ENCODE data around the gene ARID4B.

ARID4B gene

DNA sequence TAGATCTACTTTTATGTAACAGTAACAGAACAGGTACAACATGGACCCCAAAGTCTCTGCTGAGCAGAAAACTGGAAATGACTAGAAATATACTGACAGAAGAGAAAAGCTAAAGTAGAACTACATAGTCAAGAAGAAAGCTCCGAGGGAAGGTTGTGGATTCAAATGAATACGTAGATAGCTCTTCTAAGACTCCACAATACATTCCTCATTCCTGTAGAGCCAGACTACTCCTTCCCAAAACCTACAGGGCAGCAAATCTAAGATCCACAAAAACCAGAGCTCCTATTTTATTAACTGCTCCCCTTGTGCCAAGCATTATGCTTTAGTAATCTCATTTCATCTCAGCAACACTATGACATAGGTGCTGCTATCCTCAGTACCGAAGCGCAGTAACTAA lies 35.2 kb downstream of the ARID4B start:
- Histone ChIP-seq H3K9me3 (ENCODE audit: insufficient read depth, low read length) (no peaks in the 10 kb centered on the region), H3K4me3 (ENCODE audit: insufficient read depth, low read length, poor library complexity, severe bottlenecking) (no peak overlapping the region), H3F3A (ENCODE audit: insufficient read depth) (peaks cover 12% of the 10 kb centered on the region), H3K4me2 (ENCODE audit: low read depth, low read length, poor library complexity, severe bottlenecking) (peak overlapping the region; percentile 14), H3K27me3 (ENCODE audit: low read length) (no peaks in the 10 kb centered on the region), H3K27ac (ENCODE audit: low read depth, low read length) (no peak overlapping the region), H4K20me1 (ENCODE audit: low read depth, low read length) (peaks cover 24% of the 10 kb centered on the region), H3K9ac (ENCODE audit: low read length) (no peak overlapping the region), H2AFZ (ENCODE audit: low read depth, low read length, severe bottlenecking) (no peak overlapping the region), H3K36me3 (ENCODE audit: low read length) (peaks cover 6% of the 10 kb centered on the region; the same call in 1 of the 2 replicates), H3K9me2 (replicated peaks; ENCODE audit: insufficient read depth, low read length) (no peaks in the 10 kb centered on the region), H3K79me2 (ENCODE audit: insufficient read depth, low read length) (peaks cover 96% of the 10 kb centered on the region)
- TF ChIP-seq, protein P1, sequence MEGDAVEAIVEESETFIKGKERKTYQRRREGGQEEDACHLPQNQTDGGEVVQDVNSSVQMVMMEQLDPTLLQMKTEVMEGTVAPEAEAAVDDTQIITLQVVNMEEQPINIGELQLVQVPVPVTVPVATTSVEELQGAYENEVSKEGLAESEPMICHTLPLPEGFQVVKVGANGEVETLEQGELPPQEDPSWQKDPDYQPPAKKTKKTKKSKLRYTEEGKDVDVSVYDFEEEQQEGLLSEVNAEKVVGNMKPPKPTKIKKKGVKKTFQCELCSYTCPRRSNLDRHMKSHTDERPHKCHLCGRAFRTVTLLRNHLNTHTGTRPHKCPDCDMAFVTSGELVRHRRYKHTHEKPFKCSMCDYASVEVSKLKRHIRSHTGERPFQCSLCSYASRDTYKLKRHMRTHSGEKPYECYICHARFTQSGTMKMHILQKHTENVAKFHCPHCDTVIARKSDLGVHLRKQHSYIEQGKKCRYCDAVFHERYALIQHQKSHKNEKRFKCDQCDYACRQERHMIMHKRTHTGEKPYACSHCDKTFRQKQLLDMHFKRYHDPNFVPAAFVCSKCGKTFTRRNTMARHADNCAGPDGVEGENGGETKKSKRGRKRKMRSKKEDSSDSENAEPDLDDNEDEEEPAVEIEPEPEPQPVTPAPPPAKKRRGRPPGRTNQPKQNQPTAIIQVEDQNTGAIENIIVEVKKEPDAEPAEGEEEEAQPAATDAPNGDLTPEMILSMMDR (IDR thresholded peaks at IDR 0.05; ENCODE audit: insufficient read depth, low read length, poor library complexity, severe bottlenecking), result no peak
- TF ChIP-seq EZH2phosphoT487 (conservative IDR thresholded peaks at IDR 0.05; ENCODE audit: low read length), result no peak

DNA sequence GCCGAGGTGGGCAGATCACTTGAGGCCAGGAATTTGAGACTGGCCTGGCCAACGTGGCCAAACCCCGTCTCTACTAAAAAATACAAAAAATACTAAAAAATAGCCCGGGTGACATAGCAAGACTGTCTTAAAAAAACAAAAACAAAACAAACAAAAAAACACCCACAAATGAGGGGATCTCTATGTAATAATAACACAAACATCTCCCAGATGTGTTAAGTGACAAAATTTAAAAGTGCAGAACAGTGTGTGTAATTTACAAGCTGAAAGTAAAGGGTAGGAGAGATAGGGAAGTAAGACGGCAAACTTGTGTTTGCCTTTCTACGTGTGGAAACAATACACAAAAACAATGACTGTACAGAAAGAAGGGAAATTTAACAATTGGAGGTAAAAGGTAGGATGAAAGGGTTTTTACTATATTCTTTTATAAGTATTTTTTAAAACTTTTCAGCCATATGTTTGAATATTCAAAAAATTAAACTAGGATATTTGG lies 36.3 kb downstream of the ARID4B start:
- no peak overlapping the region for H3K9ac ChIP-seq (ENCODE audit: low read length)
- H3F3A ChIP-seq (ENCODE audit: insufficient read depth), result peaks cover 12% of the 10 kb centered on the region
- H2AFZ ChIP-seq (ENCODE audit: low read depth, low read length, severe bottlenecking), result no peak overlapping the region
- H3K9me3 ChIP-seq (ENCODE audit: insufficient read depth, low read length), result no peaks in the 10 kb centered on the region
- peaks cover 19% of the 10 kb centered on the region for H4K20me1 ChIP-seq (ENCODE audit: low read depth, low read length)
- H3K4me2 ChIP-seq (ENCODE audit: low read depth, low read length, poor library complexity, severe bottlenecking), result peak overlapping the region; percentile 9
- H3K4me3 ChIP-seq (ENCODE audit: insufficient read depth, low read length, poor library complexity, severe bottlenecking), result no peak overlapping the region
- no peaks in the 10 kb centered on the region for H3K9me2 ChIP-seq (replicated peaks; ENCODE audit: insufficient read depth, low read length)
- H3K27ac ChIP-seq (ENCODE audit: low read depth, low read length), result peak overlapping the region; percentile 23; the same call in 1 of the 2 replicates
- no peaks in the 10 kb centered on the region for H3K36me3 ChIP-seq (ENCODE audit: low read length)
- no peak for TF ChIP-seq EZH2phosphoT487 (conservative IDR thresholded peaks at IDR 0.05; ENCODE audit: low read length)
- TF ChIP-seq, protein P1 (IDR thresholded peaks at IDR 0.05; ENCODE audit: insufficient read depth, low read length, poor library complexity, severe bottlenecking), result no peak
- H3K79me2 ChIP-seq (ENCODE audit: insufficient read depth, low read length), result peaks cover 96% of the 10 kb centered on the region
- H3K27me3 ChIP-seq (ENCODE audit: low read length), result no peaks in the 10 kb centered on the region

DNA sequence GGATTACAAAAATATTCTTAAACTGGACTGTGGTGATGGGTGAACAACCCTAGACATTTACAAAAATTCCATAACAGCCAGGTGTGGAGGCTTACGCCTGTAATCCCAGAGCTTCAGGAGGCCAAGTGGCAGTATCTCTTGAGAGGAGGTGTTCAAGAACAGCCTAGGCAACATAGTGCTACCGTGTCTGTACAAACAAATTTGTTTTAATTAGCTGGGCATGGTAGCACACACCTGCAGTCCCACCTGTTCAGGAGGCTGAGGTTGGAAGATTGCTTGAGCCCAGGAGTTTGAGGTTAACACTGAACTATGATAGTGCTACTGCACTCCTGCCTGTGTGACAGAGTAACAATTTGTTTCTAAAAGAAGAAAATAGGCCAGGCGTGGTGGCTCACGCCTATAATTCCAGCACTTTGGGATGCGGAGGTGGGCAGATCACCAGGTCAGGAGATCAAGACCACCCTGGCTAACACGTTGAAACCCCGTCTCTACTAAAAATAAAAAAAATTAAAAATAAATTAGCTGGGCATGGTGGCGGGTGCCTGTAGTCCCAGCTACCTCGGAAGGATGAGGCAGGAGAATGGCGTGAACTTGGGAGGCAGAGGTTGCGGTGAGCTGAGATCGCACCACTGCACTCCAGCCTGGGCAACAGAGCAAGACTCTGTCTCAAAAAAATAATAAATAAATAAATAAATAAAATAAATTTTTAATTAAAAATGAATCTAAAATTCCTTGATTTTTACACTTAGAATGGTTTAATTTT lies 37.1 kb downstream of the ARID4B start:
- Histone ChIP-seq H3K4me2 (ENCODE audit: low read depth, low read length, poor library complexity, severe bottlenecking) (no peak overlapping the region), H3F3A (ENCODE audit: insufficient read depth) (peaks cover 12% of the 10 kb centered on the region), H3K27ac (ENCODE audit: low read depth, low read length) (no peak overlapping the region), H3K36me3 (ENCODE audit: low read length) (no peaks in the 10 kb centered on the region), H2AFZ (ENCODE audit: low read depth, low read length, severe bottlenecking) (no peak overlapping the region), H3K79me2 (ENCODE audit: insufficient read depth, low read length) (peaks cover 96% of the 10 kb centered on the region), H3K27me3 (ENCODE audit: low read length) (no peaks in the 10 kb centered on the region), H3K9me3 (ENCODE audit: insufficient read depth, low read length) (no peaks in the 10 kb centered on the region), H3K4me3 (ENCODE audit: insufficient read depth, low read length, poor library complexity, severe bottlenecking) (no peak overlapping the region), H3K9me2 (replicated peaks; ENCODE audit: insufficient read depth, low read length) (no peaks in the 10 kb centered on the region), H4K20me1 (ENCODE audit: low read depth, low read length) (peaks cover 23% of the 10 kb centered on the region), H3K9ac (ENCODE audit: low read length) (no peak overlapping the region)
- no peak for TF ChIP-seq EZH2phosphoT487 (conservative IDR thresholded peaks at IDR 0.05; ENCODE audit: low read length)
